Naive thymus-derived CD4-positive, alpha-beta T cell (primary cell): ENCODE results near the gene XYLT1. TPM values are rescaled to one million over a fixed set of nuclear protein-coding genes. Genes with fewer than 3 reads are reported as not detected.

Experiments used
- ATAC-seq: fragments of 150-1000 bp; cut with Tn5 transposase; 2 replicates; pipeline ENCODE4 v1.10.0; 2021; ENCODE audit warnings: mild to moderate bottlenecking, moderate library complexity
- CTCF ChIA-PET: fragments of 350-600 bp; sonication (Branson Sonifier 250); formaldehyde crosslinking; loops from one replicate; lab custom pipeline; 2021; ENCODE audit warnings: antibody characterized with exemption; lab: Charles Lee
- POLR2A ChIA-PET: fragments of 350-600 bp; sonication (Branson Sonifier 250); formaldehyde crosslinking; loops from one replicate; lab custom pipeline; 2021; ENCODE audit warnings: antibody characterized with exemption, inconsistent platforms; lab: Charles Lee
- DNase-seq, 9 donors: peaks; one replicate each; pipeline versions ENCODE4 v3.0.0 to v3.0.0-alpha.2; 2020 to 2022; ENCODE audit warnings: mixed read lengths in 1 of 9
- H3K27ac ChIP-seq: one replicate; pipeline ENCODE4 v1.7.0; 2013; ENCODE audit warnings: mild to moderate bottlenecking, low read depth, low read length, moderate library complexity
- H3K27me3 ChIP-seq, 2 donors: one replicate each; pipeline ENCODE4 v1.7.0; 2013; ENCODE audit warnings: low read length in 2 of 2, mild to moderate bottlenecking in 2 of 2, moderate library complexity in 2 of 2; ENCODE audit not compliant: control insufficient read depth in 2 of 2, insufficient read depth in 2 of 2
- H3K36me3 ChIP-seq, 3 experiments: 1 replicate in 2 of 3; 2 replicates in 1 of 3; pipeline ENCODE4 v1.7.0; 2013; ENCODE audit warnings: low read length in 3 of 3, mild to moderate bottlenecking in 3 of 3, moderate library complexity in 1 of 3; ENCODE audit not compliant: insufficient read depth in 3 of 3, control insufficient read depth in 2 of 3
- H3K4me1 ChIP-seq, 2 donors: one replicate each; pipeline ENCODE4 v1.7.0; 2013; ENCODE audit warnings: low read length in 2 of 2, mild to moderate bottlenecking in 2 of 2, moderate library complexity in 1 of 2; ENCODE audit not compliant: control insufficient read depth in 2 of 2, insufficient read depth in 2 of 2
- H3K4me3 ChIP-seq: 2 replicates; pipeline ENCODE4 v1.7.0; 2013; ENCODE audit warnings: mild to moderate bottlenecking, low read length
- H3K9me3 ChIP-seq, 3 experiments: 1 replicate in 2 of 3; 2 replicates in 1 of 3; pipeline ENCODE4 v1.7.0; 2013; ENCODE audit warnings: low read length in 3 of 3; ENCODE audit not compliant: control insufficient read depth in 2 of 3
- H3K27ac Mint-ChIP-seq, 9 donors: one replicate each; pipeline ENCODE4 v1.8.0; 2020 to 2022; ENCODE audit warnings: mixed read lengths in 9 of 9, mild to moderate bottlenecking in 8 of 9, moderate library complexity in 5 of 9, inconsistent platforms in 2 of 9
- H3K27me3 Mint-ChIP-seq, 5 donors: one replicate each; pipeline ENCODE4 v1.8.0; 2021 to 2022; ENCODE audit warnings: mixed read lengths in 5 of 5, mild to moderate bottlenecking in 1 of 5
- H3K36me3 Mint-ChIP-seq, 5 donors: one replicate each; pipeline ENCODE4 v1.8.0; 2020 to 2022; ENCODE audit warnings: mixed read lengths in 5 of 5, mild to moderate bottlenecking in 3 of 5, inconsistent platforms in 1 of 5
- H3K4me1 Mint-ChIP-seq, 7 donors: one replicate each; pipeline ENCODE4 v1.8.0; 2020 to 2022; ENCODE audit warnings: mixed read lengths in 7 of 7, mild to moderate bottlenecking in 3 of 7, inconsistent platforms in 1 of 7
- H3K4me3 Mint-ChIP-seq, 10 donors: one replicate each; pipeline ENCODE4 v1.8.0; 2020 to 2022; ENCODE audit warnings: mild to moderate bottlenecking in 10 of 10, mixed read lengths in 10 of 10, moderate library complexity in 6 of 10, inconsistent platforms in 2 of 10
- H3K9me3 Mint-ChIP-seq, 11 donors: one replicate each; pipeline ENCODE4 v1.8.0; 2020 to 2022; ENCODE audit warnings: mixed read lengths in 11 of 11, mild to moderate bottlenecking in 4 of 11, inconsistent platforms in 1 of 11, moderate library complexity in 1 of 11
- intact Hi-C, 2 donors: fragments of 100-400 bp; cut with micrococcal nuclease; formaldehyde crosslinking; loops; one replicate each; pipeline ENCODE4 v1.15.1; 2023
- polyA plus RNA-seq, 2 donors: library from polyadenylated mRNA; unstranded; fragments of 300-500 nt; fragmentation: Illumina TruSeq; gene quantifications; one replicate each; pipeline ENCODE4 v1.2.3, GENCODE V29; 2021
- total RNA-seq, 6 experiments: library from RNA in 5 of 6; stranded (reverse) in 5 of 6; gene quantifications; 1 replicate in 5 of 6; 2 replicates in 1 of 6; pipeline ENCODE4 v1.2.3 and lab custom pipeline; 2021 to 2026

Gene XYLT1
- total and polyA plus RNA-seq, 7 experiments from 2014 or later: 1.9 to 50.4 (median 37.9) TPM

DNA sequence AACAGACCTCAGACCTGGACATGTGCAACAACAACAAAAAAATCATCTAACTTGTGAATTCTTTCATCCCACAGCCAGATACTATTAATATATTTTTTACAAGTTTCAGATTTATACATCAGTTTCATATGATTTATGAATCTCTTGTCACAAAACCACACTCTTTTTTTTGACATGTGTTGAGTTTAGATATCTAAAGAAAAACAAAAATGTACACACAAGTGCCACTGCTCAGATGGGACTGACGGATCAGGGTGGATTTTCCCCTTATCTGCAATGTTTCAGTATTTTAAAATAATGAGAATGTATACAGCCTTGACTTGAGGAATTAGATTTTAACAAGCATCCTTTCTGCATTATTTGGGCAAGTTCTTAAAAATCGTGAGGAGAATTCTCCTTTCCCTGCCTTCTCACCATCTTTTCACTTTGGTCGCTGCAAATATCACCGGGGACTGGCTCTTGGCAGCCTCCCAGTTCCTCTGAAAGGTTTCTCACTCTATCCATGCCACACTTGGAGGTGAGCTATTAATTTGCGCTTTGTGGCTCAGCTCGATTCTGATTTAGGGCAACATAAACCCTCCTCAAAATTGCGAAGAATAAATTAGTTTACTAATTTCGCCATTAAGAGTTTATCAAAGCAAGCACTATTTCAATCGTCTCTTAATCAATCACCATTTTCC, 225.7 kb downstream of the XYLT1 start:
- H3K9me3 Mint-ChIP-seq: no peaks in the 10 kb centered on the region
- H3K27me3 Mint-ChIP-seq: no peaks in the 10 kb centered on the region
- Histone ChIP-seq H3K27me3 (no peaks in the 10 kb centered on the region), H3K36me3 (no peaks in the 10 kb centered on the region), H3K4me3 (no peak overlapping the region), H3K4me1 (no peaks in the 10 kb centered on the region), H3K27ac (no peak overlapping the region), H3K9me3 (no peaks in the 10 kb centered on the region)
- ATAC-seq: no peak
- POLR2A ChIA-PET: no interaction called here
- intact Hi-C loops: no loop called here
- no peak for DNase-seq
- peaks cover 12 to 56% (median 36%) of the 10 kb centered on the region in 7 donors for H3K4me1 Mint-ChIP-seq
- H3K4me3 Mint-ChIP-seq: no peak overlapping the region
- H3K36me3 Mint-ChIP-seq: peaks cover 4 to 29% (median 21%) of the 10 kb centered on the region in 5 donors
- CTCF ChIA-PET: interaction anchor here (1.3 kb wide), 1 partner anchor 10 kb away, joined by 3 read pairs; no protein-coding TSS in a partner anchor
- H3K27ac Mint-ChIP-seq: no peak overlapping the region

DNA sequence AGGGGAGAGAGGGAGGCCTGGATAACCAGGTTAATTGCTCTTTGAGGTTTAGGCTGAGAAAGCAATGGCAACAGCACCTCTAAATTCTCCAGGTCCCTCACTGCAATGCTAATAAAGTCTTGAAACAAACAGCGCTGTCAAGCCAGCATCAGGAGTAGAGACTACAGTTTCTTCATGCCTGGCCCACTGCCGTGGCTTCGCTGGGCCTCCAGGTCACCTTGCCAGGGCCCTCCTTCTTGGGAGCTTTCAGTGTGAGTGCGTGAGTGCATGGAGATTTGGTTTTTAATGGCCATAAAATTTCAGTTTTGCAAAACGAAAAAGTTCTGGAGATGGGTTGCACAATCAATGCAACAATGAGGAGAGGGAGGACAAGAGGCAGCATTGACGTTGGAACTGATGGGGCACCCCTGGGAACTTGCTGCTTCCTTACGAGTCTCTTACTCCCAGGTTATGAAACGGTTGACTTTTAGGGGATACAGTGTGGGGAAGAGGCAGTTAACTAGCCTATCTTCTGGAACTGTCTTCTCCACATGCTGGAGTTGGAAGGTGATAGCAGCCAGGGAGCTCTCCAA, 229.4 kb downstream of the XYLT1 start:
- DNase-seq: no peak
- intact Hi-C loops: no loop called here
- no peaks in the 10 kb centered on the region for H3K9me3 ChIP-seq
- H3K36me3 ChIP-seq: no peaks in the 10 kb centered on the region
- Mint-ChIP-seq H3K4me1 (peaks cover 29 to 61% (median 55%) of the 10 kb centered on the region in 7 donors), H3K9me3 (peaks cover 0 to 10% (median 0%) of the 10 kb centered on the region in 11 donors), H3K4me3 (no peak overlapping the region), H3K27me3 (no peaks in the 10 kb centered on the region), H3K27ac (no peak overlapping the region), H3K36me3 (peaks cover 4 to 44% (median 25%) of the 10 kb centered on the region in 5 donors)
- H3K27me3 ChIP-seq: no peaks in the 10 kb centered on the region
- H3K4me3 ChIP-seq: no peak overlapping the region
- peaks cover 0 to 5% of the 10 kb centered on the region in 2 donors for H3K4me1 ChIP-seq
- ChIA-PET POLR2A (no interaction called here), CTCF (no interaction called here)
- no peak for ATAC-seq
- no peak overlapping the region for H3K27ac ChIP-seq

DNA sequence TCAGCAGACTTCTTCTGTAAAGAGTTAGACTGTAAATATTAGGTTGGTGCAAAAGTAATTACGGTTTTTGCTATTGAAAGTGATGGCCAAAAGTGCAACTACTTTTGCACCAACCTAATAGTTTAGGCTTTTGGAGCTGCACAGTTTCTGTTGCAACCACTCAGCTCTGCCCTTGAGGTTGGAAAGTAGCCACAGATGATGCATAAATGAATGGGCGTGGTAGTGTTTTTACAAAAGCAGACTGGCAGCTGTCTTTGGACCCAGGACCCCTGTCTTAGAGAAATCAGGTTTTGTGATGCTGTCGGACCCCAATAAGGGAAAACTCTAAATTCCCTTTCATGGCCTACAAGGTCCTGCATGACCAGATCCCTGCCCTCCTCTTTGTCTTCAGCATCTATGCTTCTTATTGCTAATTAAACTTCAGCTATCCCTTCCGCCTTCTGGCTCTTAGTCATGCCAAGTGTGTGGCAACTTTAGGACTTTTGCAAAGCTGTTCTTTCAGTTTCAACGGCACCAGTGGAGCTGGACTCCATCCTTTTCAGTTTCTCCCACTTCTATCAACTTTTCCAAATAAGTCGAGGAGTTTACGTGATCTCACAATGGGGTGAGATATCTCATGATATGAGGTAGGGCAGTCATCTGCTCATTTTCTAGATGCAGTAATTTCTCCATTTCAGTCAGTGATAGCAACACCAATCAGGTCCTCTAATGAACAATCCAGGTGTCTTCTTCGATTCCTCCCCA, 232.3 kb downstream of the XYLT1 start:
- Histone ChIP-seq H3K27me3 (no peaks in the 10 kb centered on the region), H3K9me3 (no peaks in the 10 kb centered on the region), H3K4me3 (no peak overlapping the region), H3K27ac (no peak overlapping the region), H3K36me3 (no peaks in the 10 kb centered on the region), H3K4me1 (peaks cover 0 to 5% of the 10 kb centered on the region in 2 donors)
- Mint-ChIP-seq H3K4me1 (peaks cover 29 to 47% (median 43%) of the 10 kb centered on the region in 7 donors), H3K27me3 (no peaks in the 10 kb centered on the region), H3K36me3 (peaks cover 4 to 40% (median 24%) of the 10 kb centered on the region in 5 donors), H3K27ac (peak overlapping the region in 3 of 9 donors; percentile 29 to 65 (median 46)), H3K9me3 (peaks cover 0 to 10% (median 0%) of the 10 kb centered on the region in 11 donors), H3K4me3 (peak overlapping the region in 3 of 10 donors; percentile 5 to 58 (median 30))
- DNase-seq (peak in 1 of 9 donors; percentile 22), ATAC-seq (peak; percentile 57)
- ChIA-PET POLR2A (no interaction called here), CTCF (no interaction called here)
- intact Hi-C loops: loop anchor here in 1 of 2 donors (10.0 kb wide), 2 partner anchors 106 to 226 kb away; no protein-coding TSS in a partner anchor

- Mint-ChIP-seq H3K36me3 (peaks cover 0 to 41% (median 23%) of the 10 kb centered on the region in 5 donors), H3K4me1 (peaks cover 26 to 46% (median 37%) of the 10 kb centered on the region in 7 donors), H3K27ac (peak overlapping the region in 8 of 9 donors; percentile 36 to 87 (median 62)), H3K4me3 (peak overlapping the region in 8 of 10 donors; percentile 4 to 73 (median 39)), H3K27me3 (no peaks in the 10 kb centered on the region), H3K9me3 (peaks cover 0 to 10% (median 0%) of the 10 kb centered on the region in 11 donors)
- CTCF ChIA-PET: no interaction called here
- peak in 1 of 9 donors; percentile 4 for DNase-seq
- POLR2A ChIA-PET: no interaction called here
- no peaks in the 10 kb centered on the region for H3K9me3 ChIP-seq
- no peak overlapping the region for H3K27ac ChIP-seq
- intact Hi-C loops: loop anchor here in 1 of 2 donors (10.0 kb wide), 2 partner anchors 107 to 227 kb away; no protein-coding TSS in a partner anchor
- no peak overlapping the region for H3K4me3 ChIP-seq
- H3K36me3 ChIP-seq: no peaks in the 10 kb centered on the region
- peaks cover 0 to 5% of the 10 kb centered on the region in 2 donors for H3K4me1 ChIP-seq
- ATAC-seq: no peak
- no peaks in the 10 kb centered on the region for H3K27me3 ChIP-seq
Measured at GRCh38 chr16:17237350-17237944, 233.3 kb downstream of the XYLT1 start.

- H3K27me3 ChIP-seq: no peaks in the 10 kb centered on the region
- peaks cover 0 to 36% (median 24%) of the 10 kb centered on the region in 5 donors for H3K36me3 Mint-ChIP-seq
- H3K4me3 Mint-ChIP-seq: no peak overlapping the region
- H3K4me1 Mint-ChIP-seq: peaks cover 28 to 53% (median 39%) of the 10 kb centered on the region in 7 donors
- CTCF ChIA-PET: interaction anchor here (0.7 to 1.1 kb wide), 2 partner anchors 11 to 48 kb away, joined by 3 read pairs; no protein-coding TSS in a partner anchor
- no peaks in the 10 kb centered on the region for H3K9me3 ChIP-seq
- no peaks in the 10 kb centered on the region for H3K36me3 ChIP-seq
- POLR2A ChIA-PET: no interaction called here
- intact Hi-C loops: loop anchor here in 1 of 2 donors (10.0 kb wide), 2 partner anchors 110 to 230 kb away; no protein-coding TSS in a partner anchor
- H3K9me3 Mint-ChIP-seq: peaks cover 0 to 10% (median 0%) of the 10 kb centered on the region in 11 donors
- H3K4me3 ChIP-seq: no peak overlapping the region
- no peak overlapping the region for H3K27ac Mint-ChIP-seq
- peaks cover 0 to 5% of the 10 kb centered on the region in 2 donors for H3K4me1 ChIP-seq
- no peak for DNase-seq
- no peak overlapping the region for H3K27ac ChIP-seq
- ATAC-seq: peak; percentile 26
- no peaks in the 10 kb centered on the region for H3K27me3 Mint-ChIP-seq
Measured at GRCh38 chr16:17235147-17235815, 235.5 kb downstream of the XYLT1 start.
